IPS-NIHi7 (cell line): ENCODE results near the gene RGS14.
A peak's percentile ranks its signal among the peaks of the same experiment; 100 is the strongest.
"Not testable (repeated sequence)": the region's sequence is repeated elsewhere in the genome, so short reads cannot be mapped to it uniquely, and the experiment has no call there.

Source experiments
- DNase-seq: peaks from one replicate; pipeline ENCODE4 v3.0.0; 2012; ENCODE audit warnings: mixed read lengths; ENCODE audit errors: extremely low spot score

The RGS14 gene

GRCh38 chr5:177364159-177364962 lies 6.6 kb downstream of the RGS14 start:
- DNase-seq, result no peak

- no peak for DNase-seq
Measured at GRCh38 chr5:177365845-177366527, 8.3 kb downstream of the RGS14 start.

- peak; percentile 96 for DNase-seq
Measured at GRCh38 chr5:177366528-177367322, 9.0 kb downstream of the RGS14 start.

GRCh38 chr5:177367323-177367848 lies 9.7 kb downstream of the RGS14 start:
- DNase-seq, result no peak

- no peak for DNase-seq
Measured at GRCh38 chr5:177367981-177368868, 10.5 kb downstream of the RGS14 start.

GRCh38 chr5:177368869-177369644 lies 11.3 kb downstream of the RGS14 start:
- DNase-seq, result no peak

- DNase-seq, result no peak
Measured at GRCh38 chr5:177369645-177370440, 12.1 kb downstream of the RGS14 start.

GRCh38 chr5:177370488-177371119 lies 12.9 kb downstream of the RGS14 start:
- peak; percentile 96 for DNase-seq

GRCh38 chr5:177371120-177372033 lies 13.7 kb downstream of the RGS14 start:
- DNase-seq, result no peak

GRCh38 chr5:177372034-177372896 lies 14.5 kb downstream of the RGS14 start:
- no peak for DNase-seq

- no peak for DNase-seq
Measured at GRCh38 chr5:177372910-177373309, 15.2 kb downstream of the RGS14 start.

GRCh38 chr5:177373806-177374205 lies 16.1 kb downstream of the RGS14 start:
- DNase-seq, result peak; percentile 48

GRCh38 chr5:177374211-177374610 lies 16.5 kb downstream of the RGS14 start:
- no peak for DNase-seq

GRCh38 chr5:177375516-177375915 lies 17.8 kb downstream of the RGS14 start:
- not testable (repeated sequence) for DNase-seq

GRCh38 chr5:177376107-177376506 lies 18.4 kb downstream of the RGS14 start:
- DNase-seq, result no peak

- no peak for DNase-seq
Measured at GRCh38 chr5:177377851-177378776, 20.4 kb downstream of the RGS14 start.
